Prostate gland (tissue), 2 donors: ENCODE results near the gene SLC39A13.

Experiments
- POLR2A ChIP-seq: fragments of 450-650 bp; IDR thresholded peaks from one replicate; pipeline ENCODE4 v1.6.1; 2016; ENCODE audit warnings: antibody characterized with exemption, mild to moderate bottlenecking
- TF ChIP-seq, protein P1 (sequence below), 4 experiments: fragments of 200-600 bp in 2 of 4; fragments of 450-650 bp in 2 of 4; sonication (generic) in 2 of 4; IDR thresholded peaks; 1 replicate in 3 of 4; 2 replicates in 1 of 4; pipeline ENCODE4 v1.5.1; 2016 to 2019; ENCODE audit warnings: antibody characterized with exemption in 4 of 4, mild to moderate bottlenecking in 2 of 4, moderate library complexity in 2 of 4

DNA sequence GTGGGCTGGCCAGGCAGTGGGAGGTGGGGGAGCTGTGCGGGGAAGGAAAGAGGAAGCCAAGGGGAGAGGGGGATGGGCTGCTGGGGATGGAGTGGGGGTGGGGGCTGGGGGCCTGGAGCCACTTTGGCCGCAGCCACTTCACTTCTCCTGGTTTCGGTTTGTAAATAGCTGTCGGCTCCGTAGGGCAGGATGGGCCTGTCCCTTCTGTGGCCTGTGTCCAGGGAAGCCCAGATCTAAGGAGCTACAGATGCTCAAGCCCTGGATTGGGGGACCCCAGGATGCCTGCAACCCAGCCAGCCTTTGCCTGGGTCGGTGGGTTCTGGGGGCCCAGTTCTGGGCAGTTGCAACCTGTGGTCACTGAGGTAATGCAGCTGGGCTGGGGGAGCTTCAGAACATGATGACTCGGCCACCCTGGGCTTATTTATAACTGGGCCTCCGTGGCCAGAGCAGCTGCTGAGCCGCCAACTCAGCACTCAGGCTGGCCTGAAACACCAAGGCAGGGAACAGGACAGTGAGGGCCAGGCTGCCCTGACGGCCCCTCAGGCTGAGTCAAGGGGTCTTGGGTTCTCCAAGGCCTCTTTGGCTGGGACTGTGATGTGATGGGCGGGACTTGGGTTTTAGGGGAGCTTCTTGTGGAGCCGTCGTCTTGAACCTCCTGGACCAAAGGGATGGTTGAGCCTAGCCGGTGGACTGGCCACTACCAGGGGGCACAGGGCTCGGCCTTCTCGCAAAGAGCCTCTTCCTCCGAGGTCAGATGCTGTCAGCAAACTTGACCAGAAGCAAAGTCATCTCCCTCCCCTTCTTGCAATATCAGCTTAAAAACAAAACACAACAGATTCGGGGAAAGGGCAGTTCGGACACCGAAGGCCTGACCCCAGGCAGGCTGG lies 15.0 kb upstream of the SLC39A13 start:
- no peak for TF ChIP-seq POLR2A
- TF ChIP-seq, protein P1, sequence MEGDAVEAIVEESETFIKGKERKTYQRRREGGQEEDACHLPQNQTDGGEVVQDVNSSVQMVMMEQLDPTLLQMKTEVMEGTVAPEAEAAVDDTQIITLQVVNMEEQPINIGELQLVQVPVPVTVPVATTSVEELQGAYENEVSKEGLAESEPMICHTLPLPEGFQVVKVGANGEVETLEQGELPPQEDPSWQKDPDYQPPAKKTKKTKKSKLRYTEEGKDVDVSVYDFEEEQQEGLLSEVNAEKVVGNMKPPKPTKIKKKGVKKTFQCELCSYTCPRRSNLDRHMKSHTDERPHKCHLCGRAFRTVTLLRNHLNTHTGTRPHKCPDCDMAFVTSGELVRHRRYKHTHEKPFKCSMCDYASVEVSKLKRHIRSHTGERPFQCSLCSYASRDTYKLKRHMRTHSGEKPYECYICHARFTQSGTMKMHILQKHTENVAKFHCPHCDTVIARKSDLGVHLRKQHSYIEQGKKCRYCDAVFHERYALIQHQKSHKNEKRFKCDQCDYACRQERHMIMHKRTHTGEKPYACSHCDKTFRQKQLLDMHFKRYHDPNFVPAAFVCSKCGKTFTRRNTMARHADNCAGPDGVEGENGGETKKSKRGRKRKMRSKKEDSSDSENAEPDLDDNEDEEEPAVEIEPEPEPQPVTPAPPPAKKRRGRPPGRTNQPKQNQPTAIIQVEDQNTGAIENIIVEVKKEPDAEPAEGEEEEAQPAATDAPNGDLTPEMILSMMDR (IDR thresholded peaks at IDR 0.05), result no peak
